NCI-H128 (cell line): Measurements from ENCODE around the gene RFLNA.

Source experiments
- DNase-seq: peaks from one replicate; lab custom pipeline; 2025; ENCODE audit not compliant: unreplicated experiment; lab: John Stamatoyannopoulos, UW

The RFLNA gene

DNA sequence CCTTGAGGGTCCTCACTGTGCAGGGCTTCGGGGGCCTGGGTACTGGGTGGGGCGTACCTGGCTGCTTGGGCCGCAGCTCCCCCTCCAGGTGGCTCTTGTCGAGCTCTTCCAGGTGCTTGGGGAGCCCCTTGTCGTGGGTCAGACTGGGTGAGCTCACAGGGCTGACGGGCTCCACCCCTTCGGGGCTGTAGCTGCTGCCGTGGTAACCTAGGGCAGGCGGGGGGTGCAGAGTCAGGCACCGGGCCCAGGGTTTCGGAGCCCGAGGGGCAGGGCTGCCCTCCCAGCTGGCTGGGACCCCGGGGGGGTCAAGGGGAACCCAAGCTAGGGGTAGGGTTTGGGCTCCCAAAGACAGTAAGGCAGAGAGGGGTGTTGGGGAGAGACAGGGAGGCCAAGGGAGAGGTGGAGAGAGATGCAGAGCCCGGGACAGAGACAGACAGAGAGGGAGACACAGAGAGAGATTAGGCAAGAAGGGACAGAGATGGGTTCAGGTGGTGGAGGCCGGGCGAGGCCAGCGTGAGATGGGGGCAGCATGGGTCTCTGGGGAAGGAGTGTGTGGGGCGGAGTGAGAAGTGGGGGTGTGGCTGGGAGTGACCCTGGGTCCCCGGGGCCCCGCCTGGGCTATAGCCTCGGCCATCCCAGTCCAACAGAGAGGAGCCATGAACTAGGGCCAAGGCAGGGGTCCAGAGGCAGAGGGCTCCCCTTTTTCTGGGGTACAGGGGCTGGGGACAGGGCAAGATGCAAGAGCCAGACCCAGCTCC is 40.7 kb downstream of the RFLNA start:
- DNase-seq: no peak

DNA sequence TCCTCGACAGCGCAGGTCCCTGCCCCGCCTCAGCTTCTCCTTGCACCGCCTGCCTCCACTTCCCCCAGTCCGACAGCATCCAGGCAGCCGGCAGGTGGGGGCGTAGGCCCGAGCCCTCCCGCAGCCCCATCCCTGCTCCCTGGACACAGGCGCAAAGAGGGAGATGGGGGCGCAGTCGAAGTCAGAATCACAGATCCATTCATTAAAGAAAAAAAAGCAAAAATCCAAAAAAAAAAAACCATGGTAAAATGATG is 41.2 kb downstream of the RFLNA start:
- no peak for DNase-seq

DNA sequence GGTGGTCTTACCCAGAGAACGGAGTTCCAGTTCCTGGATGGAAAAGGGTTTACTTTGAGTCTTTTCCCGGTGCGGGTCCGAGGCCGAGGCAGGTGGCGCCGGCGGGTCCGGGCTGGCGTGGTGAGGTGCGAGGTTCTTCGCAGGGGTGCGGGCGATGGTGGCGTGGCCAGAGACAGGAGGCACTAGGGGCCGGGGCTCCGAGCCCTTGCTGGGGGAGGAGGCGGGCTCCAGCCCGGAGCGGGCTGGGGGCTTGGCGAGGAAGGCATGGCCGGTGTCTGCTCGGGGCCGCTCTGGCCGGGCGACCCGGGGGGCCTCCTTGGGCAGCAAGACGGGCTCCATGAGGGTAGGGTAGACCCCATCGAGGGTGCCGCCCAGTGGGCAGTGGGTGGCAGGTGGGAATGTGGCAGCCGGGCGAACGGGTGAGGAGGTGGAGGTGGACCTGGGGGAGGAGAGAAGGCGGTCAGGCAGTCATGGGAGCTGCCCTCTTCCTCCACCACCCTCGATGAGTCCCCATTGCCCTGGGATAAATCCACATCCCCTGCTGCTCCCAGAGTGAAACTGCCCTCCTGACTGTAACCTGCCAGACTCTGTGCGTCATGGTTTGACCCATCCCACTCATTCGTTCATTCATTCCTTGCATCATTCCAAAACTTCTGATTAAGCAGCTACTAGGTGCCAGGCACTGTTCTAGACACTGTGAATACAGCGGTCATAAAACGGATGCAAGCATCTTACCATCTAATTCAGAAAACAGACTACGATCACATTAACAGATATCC is 42.0 kb downstream of the RFLNA start:
- no peak for DNase-seq

DNA sequence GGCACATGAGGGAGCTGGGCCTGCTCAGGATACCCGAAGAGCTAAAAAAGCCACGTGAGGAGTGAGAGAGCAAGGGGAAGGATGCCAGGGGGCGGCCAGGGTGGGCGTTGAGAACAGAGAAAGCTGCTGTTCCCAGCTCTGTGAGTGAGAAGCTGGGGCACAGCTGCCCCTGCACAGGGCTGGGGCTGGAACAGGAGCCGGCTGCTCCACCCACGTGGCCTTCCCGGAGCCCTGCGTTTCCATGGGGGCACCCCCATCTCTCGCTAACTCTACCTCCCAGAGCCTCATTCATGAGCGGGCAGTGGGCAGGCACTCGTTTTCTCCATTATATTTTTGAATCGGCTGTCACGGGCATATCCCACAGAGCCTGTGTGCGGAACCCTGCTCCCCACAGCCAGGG is 42.7 kb downstream of the RFLNA start:
- no peak for DNase-seq

DNA sequence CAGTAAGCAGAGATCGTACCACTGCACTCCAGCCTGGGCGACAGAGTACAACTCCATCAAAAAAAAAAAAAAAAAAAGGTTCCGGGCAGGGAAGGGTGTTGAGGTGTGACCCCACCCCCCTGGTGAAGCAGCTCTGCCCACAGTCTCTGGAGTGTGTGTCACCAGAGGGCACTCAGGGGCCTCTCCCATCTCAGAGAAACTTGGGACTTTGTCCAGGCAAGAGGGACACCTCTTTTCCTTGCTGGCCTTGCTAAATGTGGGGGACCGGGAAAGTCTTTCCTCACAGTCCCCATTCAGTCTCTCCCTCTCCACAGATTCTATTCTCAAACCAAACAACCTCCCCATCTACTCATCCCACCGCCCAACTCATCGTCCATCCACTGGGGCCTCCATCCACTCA is 43.6 kb downstream of the RFLNA start:
- no peak for DNase-seq

DNA sequence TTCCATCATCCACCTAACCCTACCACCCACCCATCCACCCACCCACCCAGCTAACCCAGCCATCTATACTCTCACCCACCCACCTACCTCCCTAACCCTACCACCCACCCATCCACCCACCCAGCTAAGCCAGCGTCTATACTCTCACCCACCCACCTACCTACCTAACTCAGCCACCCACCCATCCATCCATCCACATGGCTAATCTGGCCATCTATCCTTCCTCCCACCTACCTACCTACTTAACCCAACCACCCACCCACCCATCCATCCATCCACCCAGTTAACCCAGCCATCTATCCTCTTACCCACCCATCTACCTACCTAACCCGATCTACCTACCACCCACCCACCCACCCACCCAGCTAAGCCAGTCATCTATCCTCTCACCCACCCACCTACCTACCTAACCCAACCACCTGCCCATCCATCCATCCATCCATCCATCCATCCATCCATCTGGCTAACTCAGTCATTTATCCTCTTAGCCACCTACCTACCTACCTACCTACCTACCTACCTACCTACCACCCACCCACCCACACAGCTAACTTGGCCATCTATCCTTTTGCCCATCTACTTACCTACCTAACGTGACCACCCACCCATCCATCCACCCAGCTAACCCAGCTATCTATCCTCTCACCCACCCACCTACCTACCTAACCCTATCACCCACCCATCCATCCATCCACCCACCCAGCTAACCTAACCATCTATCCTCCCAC is 44.1 kb downstream of the RFLNA start:
- no peak for DNase-seq

DNA sequence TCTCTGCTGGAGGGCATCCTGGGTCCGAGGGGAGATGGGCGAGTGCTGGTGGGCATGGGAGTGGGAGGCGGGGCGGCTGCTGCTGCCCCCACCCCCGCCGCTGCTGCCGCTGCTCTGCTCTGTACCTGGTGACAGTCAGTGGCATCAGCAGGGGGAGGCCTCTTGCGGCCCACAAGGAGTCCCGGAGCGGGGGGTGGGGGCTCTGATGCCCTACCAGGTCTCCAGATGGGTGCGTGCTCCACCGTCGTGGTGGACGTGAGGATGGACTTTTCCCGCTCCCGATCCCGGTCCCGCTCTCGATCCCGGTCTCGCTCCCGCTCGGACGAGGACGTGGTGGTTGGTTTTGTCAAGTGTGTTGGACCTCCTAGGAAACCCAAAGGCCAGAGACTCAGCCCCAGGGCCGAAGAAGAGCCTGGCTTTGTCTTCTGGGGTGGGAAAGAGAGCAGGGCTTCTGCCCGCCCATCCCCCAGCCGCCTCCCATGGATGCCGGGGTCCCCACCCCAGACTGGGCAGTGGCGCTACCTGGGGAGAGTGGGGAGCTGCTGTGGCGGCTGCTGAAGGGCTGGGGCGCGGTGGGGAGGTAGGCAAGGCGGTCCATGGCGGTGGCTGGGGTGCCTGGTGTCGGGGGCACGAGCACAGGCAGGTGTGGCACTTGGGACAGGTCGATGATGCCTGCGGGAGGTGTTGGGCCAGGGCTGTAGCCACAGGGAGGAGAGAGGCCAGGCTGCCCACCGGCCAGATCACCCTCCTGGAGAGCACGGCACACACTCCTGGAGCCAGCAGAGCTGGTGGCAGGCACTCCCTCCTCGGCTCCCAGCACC is 45.4 kb downstream of the RFLNA start:
- no peak for DNase-seq

DNA sequence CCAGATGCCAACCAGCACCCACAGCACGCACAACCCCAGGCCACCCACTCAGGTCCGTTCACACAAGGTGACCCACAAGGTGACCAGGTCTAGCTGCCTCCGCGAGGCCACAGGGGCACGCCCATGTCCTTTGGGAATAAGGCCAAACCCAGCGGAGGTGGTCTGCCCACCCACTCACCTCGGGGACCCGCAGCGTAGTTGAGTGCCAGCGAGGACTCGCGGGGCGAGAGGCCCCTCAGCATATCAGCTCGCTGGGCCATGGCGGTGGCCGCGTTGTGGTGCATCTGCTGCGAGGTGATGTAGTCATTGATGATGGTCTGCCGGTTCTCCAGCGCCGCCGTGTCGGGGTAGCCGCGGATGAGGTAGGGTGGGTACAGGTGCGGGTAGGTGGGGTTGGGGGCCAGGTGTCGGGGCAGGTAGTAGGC is 46.8 kb downstream of the RFLNA start:
- DNase-seq: no peak

DNA sequence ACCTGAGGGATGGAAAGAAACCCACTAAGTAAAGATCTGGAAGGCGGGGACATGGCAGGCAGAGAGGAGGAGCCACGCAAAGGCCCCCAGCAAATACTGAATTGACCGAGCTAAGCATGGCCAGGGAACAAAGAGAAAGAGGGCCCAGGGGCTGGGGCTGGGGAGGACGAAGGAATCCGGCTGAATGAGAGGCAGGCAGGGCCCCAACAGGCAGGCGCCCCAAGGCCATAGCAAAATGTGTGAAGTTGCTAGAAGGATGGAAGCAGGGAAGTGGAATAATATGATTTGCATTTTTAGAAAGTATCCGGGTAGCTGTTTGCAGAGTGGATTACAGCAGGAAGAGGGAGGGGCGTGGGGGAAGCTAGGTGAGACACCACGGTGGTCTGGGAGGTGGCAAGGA is 49.1 kb downstream of the RFLNA start:
- no peak for DNase-seq

DNA sequence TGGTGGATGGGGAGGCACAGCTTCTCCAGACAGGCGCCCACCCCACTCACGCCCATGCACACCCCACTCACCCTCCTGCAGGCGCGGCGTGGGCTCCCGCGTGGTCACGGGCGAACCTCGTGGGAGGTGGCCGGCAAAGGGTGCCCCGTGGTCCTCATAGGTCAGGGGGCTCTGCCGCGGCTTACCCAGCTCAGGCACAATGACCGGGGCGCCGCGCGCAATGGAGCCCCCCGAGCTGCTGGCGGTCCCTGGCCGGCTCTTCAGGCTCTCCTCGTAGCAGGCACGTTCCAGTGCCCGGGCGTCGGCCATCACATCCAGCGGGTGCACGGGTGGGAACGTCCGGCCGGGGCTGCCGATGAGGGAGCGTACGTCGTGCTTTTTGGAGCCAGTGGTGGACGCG is 49.6 kb downstream of the RFLNA start:
- DNase-seq: no peak

DNA sequence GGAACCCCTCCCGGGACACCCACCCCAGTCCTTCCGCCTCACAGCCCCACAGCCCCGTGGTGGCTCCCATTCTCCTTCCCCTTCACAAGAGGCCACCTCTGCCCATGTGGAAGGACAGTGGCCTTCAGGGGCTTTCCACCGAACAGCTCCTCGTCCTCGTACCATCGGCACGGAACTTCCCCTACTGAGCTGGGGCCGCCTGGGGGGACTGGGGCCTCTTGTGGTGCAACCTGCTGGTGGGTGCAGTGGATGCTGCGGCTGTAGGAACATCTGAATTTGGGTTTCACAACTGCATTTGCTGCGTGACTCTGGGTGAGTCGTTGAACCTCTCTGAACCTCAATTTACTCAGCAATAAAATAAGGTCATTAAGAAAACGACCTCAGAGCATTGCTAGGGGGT is 50.9 kb downstream of the RFLNA start:
- no peak for DNase-seq

DNA sequence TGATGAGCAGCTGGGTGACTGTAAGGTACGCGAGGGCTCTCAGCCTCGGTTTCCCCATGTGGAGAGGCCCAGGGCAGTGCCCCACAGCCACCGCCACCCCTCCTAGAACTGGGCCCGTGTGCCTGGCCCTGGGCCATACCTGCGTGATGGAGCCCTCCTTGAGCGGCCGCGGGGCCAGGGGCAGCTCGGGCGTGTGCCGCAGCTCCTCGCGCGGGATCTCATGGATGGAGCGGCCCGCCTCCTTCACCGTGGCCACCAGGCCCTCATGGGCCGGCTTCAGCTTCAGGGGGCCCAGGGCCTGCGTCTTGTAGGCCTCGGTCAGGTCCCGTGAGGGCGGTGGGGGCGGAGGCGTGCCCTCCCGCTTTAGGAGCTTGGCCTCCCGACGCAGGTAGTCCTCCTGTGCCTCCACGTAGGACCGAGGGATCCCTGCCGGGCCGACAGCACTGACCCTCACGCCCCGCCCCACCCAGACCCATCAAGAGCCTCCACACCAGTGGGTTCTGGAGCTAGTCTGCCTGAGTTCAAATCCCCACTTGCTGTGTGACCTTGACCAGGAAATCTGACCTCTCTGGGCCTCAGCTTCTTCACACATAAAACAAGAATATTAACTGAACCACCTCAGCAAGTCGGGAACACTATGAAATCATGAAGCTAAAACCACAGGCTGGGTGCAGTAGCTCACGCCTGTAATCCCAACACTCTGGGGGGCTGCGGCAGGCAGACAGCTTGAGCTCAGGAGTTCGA is 51.7 kb downstream of the RFLNA start:
- DNase-seq: no peak

DNA sequence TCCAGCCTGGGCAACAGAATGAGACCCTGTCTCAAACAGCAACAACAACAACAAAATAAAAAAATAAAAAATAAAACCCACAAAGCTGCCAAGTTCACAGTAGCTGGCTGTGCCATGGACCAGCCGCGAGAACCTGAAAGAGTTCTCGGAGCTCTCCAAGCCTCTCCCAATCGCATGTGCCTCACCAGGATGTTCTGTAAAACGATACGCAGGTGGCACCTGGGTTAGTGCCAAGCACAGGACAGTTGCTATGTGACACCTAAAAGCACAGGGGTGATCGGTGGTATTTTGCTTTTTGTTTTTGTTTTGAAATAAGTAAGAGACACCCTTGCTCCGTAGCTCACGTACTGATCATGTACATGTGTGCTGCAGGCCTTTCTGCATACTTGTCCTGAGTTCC is 52.4 kb downstream of the RFLNA start:
- DNase-seq: no peak

DNA sequence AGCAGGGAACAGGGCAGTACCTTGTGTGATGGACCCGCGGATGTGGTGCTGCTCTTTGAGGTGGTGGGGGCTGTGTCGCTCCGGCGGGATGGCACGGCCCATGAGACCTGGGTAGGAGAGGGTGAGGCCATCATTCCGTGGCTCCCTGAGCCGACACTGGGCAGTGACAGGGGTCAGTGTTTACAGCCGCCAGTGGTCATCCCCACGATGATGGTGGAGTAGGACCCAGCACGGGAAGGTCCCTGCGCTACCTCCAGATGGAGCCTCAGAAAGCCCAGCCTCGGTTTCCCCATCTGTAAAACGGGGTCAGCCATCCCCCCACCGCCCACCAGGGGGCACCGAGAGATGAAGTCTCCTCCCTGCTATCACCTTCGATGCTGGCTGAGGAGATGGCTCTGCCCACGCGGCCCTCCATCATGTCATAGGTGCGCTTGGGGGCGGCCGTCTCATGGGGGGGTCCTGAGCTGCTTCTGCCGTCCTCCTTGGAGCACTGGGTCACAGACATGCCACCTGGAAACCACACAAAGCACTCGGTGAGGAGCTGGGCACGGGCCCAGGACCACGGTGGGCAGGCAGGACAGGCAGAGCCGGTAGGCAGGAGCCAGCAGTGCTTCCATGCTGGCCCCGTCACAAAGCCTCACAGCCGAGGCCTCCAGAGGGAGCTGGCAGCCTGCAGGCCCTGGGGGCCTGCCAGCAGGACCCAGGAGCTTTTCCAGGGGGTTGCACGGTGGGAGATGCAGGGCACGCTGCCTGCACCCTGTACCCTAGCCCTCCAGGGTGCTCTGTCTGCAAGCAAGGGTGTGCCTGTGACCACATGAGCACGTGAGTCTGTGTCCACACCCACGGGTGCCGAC is 53.1 kb downstream of the RFLNA start:
- no peak for DNase-seq

DNA sequence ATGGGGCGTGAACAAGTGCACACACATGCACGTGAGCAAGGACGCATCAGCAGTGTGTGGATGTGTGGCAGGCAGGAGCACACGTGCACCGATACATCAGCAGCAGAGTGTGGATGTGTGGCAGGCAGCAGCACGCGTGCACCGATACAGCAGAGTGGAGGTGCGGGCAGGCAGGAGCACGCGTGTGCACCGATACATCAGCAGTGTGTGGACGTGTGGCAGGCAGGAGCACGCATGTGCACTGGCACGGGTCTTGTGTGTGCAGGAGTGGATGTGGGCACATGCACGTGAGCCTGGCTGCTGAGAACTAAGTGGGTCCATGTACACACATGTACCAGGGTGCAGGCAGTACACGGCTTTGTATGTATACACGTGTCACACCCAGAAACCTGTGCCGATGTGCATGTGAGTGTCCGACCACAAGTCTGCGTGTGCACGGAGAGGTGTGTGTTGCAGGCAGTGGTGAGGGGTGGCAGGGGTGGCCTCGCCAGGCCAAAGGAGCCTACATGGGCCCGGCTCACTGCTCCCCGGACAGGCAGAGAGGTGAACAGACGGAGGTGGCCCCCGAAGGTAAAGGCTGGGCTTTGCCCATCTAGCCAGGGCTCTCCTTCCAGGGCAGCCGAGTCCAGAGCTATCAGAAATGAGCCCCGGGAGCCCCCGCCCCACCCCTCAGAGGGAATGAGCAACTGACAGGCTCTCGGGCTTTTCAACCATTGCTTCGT is 53.9 kb downstream of the RFLNA start:
- no peak for DNase-seq

DNA sequence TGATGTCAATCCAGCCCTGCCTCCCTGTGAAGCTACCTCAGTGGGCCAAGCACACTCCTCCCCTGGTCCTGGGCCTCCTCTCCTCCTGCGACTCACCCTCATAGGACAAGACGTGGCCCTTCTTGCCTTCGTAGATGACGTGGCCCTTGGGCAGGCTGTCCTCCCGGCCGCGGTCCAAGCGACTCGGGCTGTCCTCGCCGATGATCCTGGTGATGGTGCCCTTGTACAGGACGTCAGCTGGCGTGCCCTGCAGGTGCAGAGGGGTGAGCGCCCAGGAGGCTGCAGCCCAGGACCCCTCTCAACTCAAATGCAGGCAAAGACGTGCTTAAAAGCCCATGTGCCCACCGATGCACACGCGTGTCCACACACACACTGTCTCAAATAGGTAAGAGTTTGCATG is 55.6 kb downstream of the RFLNA start:
- DNase-seq: no peak

DNA sequence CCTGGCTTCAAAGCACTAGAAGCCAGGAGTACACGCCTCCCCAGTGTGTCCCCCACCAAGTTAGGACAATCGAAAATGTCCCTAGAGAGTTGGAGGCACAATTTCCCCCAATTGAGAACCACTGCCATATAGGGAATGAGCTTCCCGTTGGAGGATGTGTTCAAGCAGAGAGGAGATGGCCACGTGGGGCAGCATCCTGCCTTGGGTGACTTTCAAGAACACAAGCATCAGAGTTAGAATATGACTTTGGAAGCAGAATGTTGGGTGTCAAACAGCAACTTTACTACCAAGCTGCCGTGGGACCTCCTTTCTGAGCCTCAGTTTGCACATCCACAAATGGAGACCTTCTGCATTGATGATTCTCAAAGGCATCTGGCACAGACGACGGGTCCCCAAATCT is 56.5 kb downstream of the RFLNA start:
- no peak for DNase-seq

DNA sequence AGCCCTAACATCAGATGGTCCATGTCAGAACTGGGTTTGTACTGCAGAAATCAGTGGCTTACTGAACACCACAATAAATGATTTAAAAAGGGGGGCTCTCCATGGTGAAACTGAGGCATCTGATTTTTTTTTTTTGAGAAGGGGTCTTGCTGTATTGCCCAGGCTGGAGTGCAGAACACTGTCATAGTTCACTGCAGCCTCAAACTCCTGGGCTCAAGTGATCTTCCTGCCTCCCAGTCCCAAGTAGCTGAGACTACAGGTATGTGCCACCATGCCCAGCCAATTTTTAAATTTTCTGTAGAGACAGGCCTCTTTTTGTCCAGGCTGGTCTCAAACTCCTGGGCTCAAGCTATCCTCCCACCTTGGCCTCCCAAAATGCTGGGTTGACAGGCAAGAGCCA is 57.4 kb downstream of the RFLNA start:
- DNase-seq: no peak

DNA sequence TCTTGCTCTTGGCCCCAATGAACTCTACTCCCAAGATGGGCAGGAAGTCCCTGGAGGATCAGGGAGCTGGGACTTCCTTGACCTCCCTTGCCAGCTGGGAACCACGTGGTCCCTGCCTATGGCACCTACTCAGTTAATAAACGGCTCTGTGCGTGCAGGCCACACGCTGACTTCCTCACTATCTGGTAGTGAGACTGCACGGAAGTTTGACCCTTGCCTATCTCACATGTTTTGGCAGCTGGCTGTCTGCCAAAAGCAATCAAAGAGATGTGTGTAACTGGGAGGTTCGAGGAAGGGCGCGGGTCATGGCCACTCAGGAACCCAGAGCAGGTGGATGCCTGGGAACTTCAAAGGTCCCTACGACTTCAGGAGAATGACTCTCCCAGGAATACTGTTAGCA is 57.9 kb downstream of the RFLNA start:
- no peak for DNase-seq
